Vagina (tissue), 2 donors: ENCODE data around the gene SHISA9. TPM values are rescaled to one million over a fixed set of nuclear protein-coding genes. Genes with fewer than 3 reads are reported as not detected.

ENCODE experiments used
- DNase-seq, 2 donors: peaks; one replicate each; pipeline ENCODE4 v3.0.0-alpha.2; 2017; ENCODE audit errors: extremely low spot score in 2 of 2
- H3K27ac ChIP-seq: fragments of 200-600 bp; sonication (generic); one replicate; pipeline ENCODE4 v1.5.1; 2019
- H3K27me3 ChIP-seq: fragments of 200-600 bp; sonication (generic); one replicate; pipeline ENCODE4 v1.5.1; 2019
- H3K36me3 ChIP-seq, 2 donors: fragments of 200-600 bp; sonication (generic); one replicate each; pipeline ENCODE4 v1.5.1; 2017 to 2019
- H3K4me1 ChIP-seq: fragments of 200-600 bp; sonication (generic); one replicate; pipeline ENCODE4 v1.5.1; 2019
- H3K4me3 ChIP-seq, 2 donors: fragments of 200-600 bp; sonication (generic); 1 replicate in 1 of 2; 2 replicates in 1 of 2; pipeline ENCODE4 v1.5.1; 2016 to 2019
- H3K9me3 ChIP-seq: fragments of 200-600 bp; sonication (generic); one replicate; pipeline ENCODE4 v1.5.1; 2019
- CTCF ChIP-seq, 3 experiments: fragments of 450-650 bp in 2 of 3; fragments of 200-600 bp in 1 of 3; sonication (generic) in 1 of 3; IDR thresholded peaks; one replicate each; pipeline ENCODE4 v1.5.1; 2017 to 2019; ENCODE audit warnings: antibody characterized with exemption in 3 of 3, mild to moderate bottlenecking in 2 of 3, moderate library complexity in 2 of 3
- POLR2A ChIP-seq, 2 donors: fragments of 450-650 bp; IDR thresholded peaks; one replicate each; pipeline ENCODE4 v1.6.1; 2017; ENCODE audit warnings: antibody characterized with exemption in 2 of 2, mild to moderate bottlenecking in 2 of 2, moderate library complexity in 2 of 2
- POLR2AphosphoS5 ChIP-seq, 2 donors: sonication (generic); formaldehyde crosslinking; IDR thresholded peaks; one replicate each; pipeline ENCODE4 v1.9.0; 2017; ENCODE audit warnings: antibody characterized with exemption in 2 of 2, mild to moderate bottlenecking in 2 of 2, low read depth in 1 of 2; ENCODE audit not compliant: insufficient read depth in 1 of 2
- intact Hi-C: fragments of 100-400 bp; cut with DNase I; formaldehyde crosslinking; loops from one replicate; pipeline ENCODE4 v1.15.1; 2023
- total RNA-seq: library from RNA; depleted of rRNA; stranded (reverse); fragments of >200 nt; gene quantifications from one replicate; pipeline ENCODE4 v1.2.3, GENCODE V29; 2016

SHISA9 gene
- total RNA-seq, 1 donor from 2014 or later = 0.49 TPM

GRCh38 chr16:13171313-13171712 is 269.9 kb downstream of the SHISA9 start:
- intact Hi-C loops = no loop called here
- H3K9me3 ChIP-seq = no peaks in the 10 kb centered on the region

GRCh38 chr16:13176711-13177110 is 275.3 kb downstream of the SHISA9 start:
- Histone ChIP-seq H3K27me3 (no peaks in the 10 kb centered on the region), H3K9me3 (no peaks in the 10 kb centered on the region), H3K27ac (no peak overlapping the region), H3K4me1 (no peaks in the 10 kb centered on the region), H3K36me3 (no peaks in the 10 kb centered on the region), H3K4me3 (no peak overlapping the region)
- intact Hi-C loops = no loop called here
- TF ChIP-seq POLR2AphosphoS5 (IDR thresholded peaks at IDR 0.05; ENCODE audit: insufficient read depth in 1 of 2, low read depth in 1 of 2) (no peak), POLR2A (IDR thresholded peaks at IDR 0.05) (no peak), CTCF (IDR thresholded peaks at IDR 0.05) (no peak)
- peak in 1 of 2 donors; percentile 20 for DNase-seq

More at GRCh38 chr16:13171313-13171712, 269.9 kb downstream of the SHISA9 start:
- no peaks in the 10 kb centered on the region for H3K4me1 ChIP-seq
- H3K27me3 ChIP-seq = no peaks in the 10 kb centered on the region
- H3K27ac ChIP-seq = no peak overlapping the region
- no peak overlapping the region for H3K4me3 ChIP-seq
- DNase-seq = peak in 1 of 2 donors; percentile 47
- TF ChIP-seq POLR2AphosphoS5 (IDR thresholded peaks at IDR 0.05; ENCODE audit: insufficient read depth in 1 of 2, low read depth in 1 of 2) (no peak), CTCF (IDR thresholded peaks at IDR 0.05) (no peak), POLR2A (IDR thresholded peaks at IDR 0.05) (no peak)
- H3K36me3 ChIP-seq = no peaks in the 10 kb centered on the region

GRCh38 chr16:13178318-13178717 is 276.9 kb downstream of the SHISA9 start:
- Histone ChIP-seq H3K36me3 (no peaks in the 10 kb centered on the region), H3K4me3 (no peak overlapping the region), H3K27me3 (no peaks in the 10 kb centered on the region), H3K4me1 (no peaks in the 10 kb centered on the region), H3K27ac (no peak overlapping the region), H3K9me3 (no peaks in the 10 kb centered on the region)
- no peak for TF ChIP-seq POLR2AphosphoS5 (IDR thresholded peaks at IDR 0.05; ENCODE audit: insufficient read depth in 1 of 2, low read depth in 1 of 2)
- no peak for TF ChIP-seq POLR2A (IDR thresholded peaks at IDR 0.05)
- TF ChIP-seq CTCF (IDR thresholded peaks at IDR 0.05) = no peak
- intact Hi-C loops = no loop called here
- DNase-seq = no peak

- intact Hi-C loops = no loop called here
- DNase-seq = no peak
- H3K4me3 ChIP-seq = no peak overlapping the region
- no peaks in the 10 kb centered on the region for H3K27me3 ChIP-seq
- no peak overlapping the region for H3K27ac ChIP-seq
- no peaks in the 10 kb centered on the region for H3K9me3 ChIP-seq
- H3K36me3 ChIP-seq = no peaks in the 10 kb centered on the region
- no peaks in the 10 kb centered on the region for H3K4me1 ChIP-seq
- TF ChIP-seq POLR2AphosphoS5 (IDR thresholded peaks at IDR 0.05; ENCODE audit: insufficient read depth in 1 of 2, low read depth in 1 of 2) (no peak), CTCF (IDR thresholded peaks at IDR 0.05) (no peak), POLR2A (IDR thresholded peaks at IDR 0.05) (no peak)
Observed at GRCh38 chr16:13181432-13181831, 280.0 kb downstream of the SHISA9 start.

- TF ChIP-seq POLR2A (IDR thresholded peaks at IDR 0.05) = no peak
- TF ChIP-seq CTCF (IDR thresholded peaks at IDR 0.05) = no peak
- TF ChIP-seq POLR2AphosphoS5 (IDR thresholded peaks at IDR 0.05; ENCODE audit: insufficient read depth in 1 of 2, low read depth in 1 of 2) = no peak
- Histone ChIP-seq H3K4me1 (no peaks in the 10 kb centered on the region), H3K4me3 (no peak overlapping the region), H3K27ac (no peak overlapping the region), H3K36me3 (no peaks in the 10 kb centered on the region), H3K9me3 (no peaks in the 10 kb centered on the region), H3K27me3 (no peaks in the 10 kb centered on the region)
- no peak for DNase-seq
- intact Hi-C loops = no loop called here
Observed at GRCh38 chr16:13186813-13187212, 285.4 kb downstream of the SHISA9 start.
